Measurements from ENCODE around the gene FAM162B. TPM values are rescaled to one million over a fixed set of nuclear protein-coding genes. Genes with fewer than 3 reads are reported as not detected.
A peak's percentile ranks its signal among the peaks of the same experiment; 100 is the strongest.

Gene FAM162B
- not detected for total RNA-seq

DNA sequence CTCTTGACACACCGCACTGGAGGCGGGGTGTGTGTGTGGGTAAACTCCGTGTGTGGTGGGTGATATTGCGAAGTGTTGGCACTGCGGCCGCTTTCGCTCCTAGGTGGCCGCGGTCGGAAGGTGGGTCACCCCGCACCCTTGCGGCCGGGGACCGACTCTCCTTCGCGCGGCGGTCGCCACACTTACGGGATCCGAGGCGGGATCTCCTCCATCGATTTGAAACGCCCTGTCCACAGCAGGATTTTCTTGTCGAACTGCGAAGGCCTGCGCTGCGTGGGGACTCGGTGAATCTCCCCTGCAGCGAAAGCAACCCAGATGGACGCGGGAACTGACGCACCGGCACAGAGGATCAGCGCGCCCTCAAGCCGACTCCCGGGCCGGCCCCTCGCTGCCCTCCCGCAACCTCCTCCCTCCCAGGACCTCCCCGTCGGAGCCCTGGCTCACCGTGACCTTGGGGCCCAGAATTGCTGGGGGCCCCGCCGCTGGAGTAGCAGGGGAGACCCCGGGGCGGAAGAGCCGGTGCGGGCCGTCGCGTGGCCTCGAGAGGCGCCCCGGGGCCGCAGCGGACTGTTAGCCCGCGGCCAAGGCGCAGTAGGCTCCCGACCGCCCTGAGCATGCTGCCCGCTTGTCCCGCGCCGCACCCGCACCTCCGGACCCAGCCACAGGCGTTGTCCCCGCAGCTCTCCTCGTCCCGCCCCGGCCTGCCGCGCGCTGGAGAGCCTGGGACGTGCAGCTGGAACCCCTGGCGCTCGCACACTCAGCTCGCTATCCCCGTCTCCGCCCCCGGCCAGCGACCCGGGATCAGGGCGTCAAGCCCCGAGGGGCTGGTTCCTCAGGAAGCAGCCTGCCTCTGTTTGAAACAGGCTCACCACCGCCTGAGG, at the start of gene FAM162B:
TSS of gene FAM162B (minus strand) at position 759 of the 881 bp plus-strand sequence. CDS start at position 616, 143 bp downstream.
- H3K27ac Mint-ChIP-seq = no peak within 1 kb of the TSS
- H3K4me3 Mint-ChIP-seq = peak within 1 kb of the TSS; percentile 62
- peaks cover 48% of the 10 kb centered on the region for H3K27me3 Mint-ChIP-seq
- ATAC-seq (replicated peaks) = no peak
- H3K36me3 Mint-ChIP-seq (ENCODE audit: low read depth) = no peaks in the 10 kb centered on the region
- H3K9me3 Mint-ChIP-seq = no peaks in the 10 kb centered on the region
- H3K4me1 Mint-ChIP-seq = peaks cover 8% of the 10 kb centered on the region

GRCh38 chr6:116812051-116812650, 46.6 kb upstream of the FAM162B start:
- Mint-ChIP-seq H3K4me1 (no peaks in the 10 kb centered on the region), H3K27me3 (peaks cover 17% of the 10 kb centered on the region), H3K27ac (no peak overlapping the region), H3K4me3 (no peak overlapping the region), H3K9me3 (peaks cover 9% of the 10 kb centered on the region), H3K36me3 (ENCODE audit: low read depth) (no peaks in the 10 kb centered on the region)
- ATAC-seq (replicated peaks) = no peak

DNA sequence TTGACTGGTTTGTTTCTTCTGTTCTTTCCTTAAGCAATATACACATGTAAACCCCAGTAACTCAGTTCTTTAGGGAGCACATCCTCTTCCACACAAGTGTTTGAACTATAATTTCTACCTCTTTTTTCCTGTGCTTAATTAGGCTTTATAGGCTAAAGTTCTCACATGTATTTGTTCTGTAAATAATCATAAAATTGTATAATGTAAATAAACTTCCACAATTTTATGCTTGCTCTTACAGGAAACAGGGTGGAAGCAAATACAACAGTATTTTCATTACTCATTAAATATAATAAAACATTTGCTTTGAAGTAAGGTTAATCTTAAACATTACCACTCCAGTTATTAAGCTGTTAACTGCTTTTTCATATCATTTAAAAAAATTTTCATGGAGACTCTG, 36.5 kb upstream of the FAM162B start:
- no peak overlapping the region for H3K4me3 Mint-ChIP-seq
- H3K27me3 Mint-ChIP-seq = peaks cover 46% of the 10 kb centered on the region
- H3K9me3 Mint-ChIP-seq = no peaks in the 10 kb centered on the region
- H3K36me3 Mint-ChIP-seq (ENCODE audit: low read depth) = no peaks in the 10 kb centered on the region
- no peak overlapping the region for H3K27ac Mint-ChIP-seq
- ATAC-seq (replicated peaks) = no peak
- H3K4me1 Mint-ChIP-seq = no peaks in the 10 kb centered on the region

- Mint-ChIP-seq H3K4me1 (no peaks in the 10 kb centered on the region), H3K36me3 (ENCODE audit: low read depth) (no peaks in the 10 kb centered on the region), H3K27me3 (peaks cover 37% of the 10 kb centered on the region), H3K27ac (no peak overlapping the region), H3K9me3 (no peaks in the 10 kb centered on the region), H3K4me3 (no peak overlapping the region)
- no peak for ATAC-seq (replicated peaks)
Observed at GRCh38 chr6:116799945-116800344, 34.4 kb upstream of the FAM162B start.

GRCh38 chr6:116797585-116797984, 32.1 kb upstream of the FAM162B start:
- H3K27ac Mint-ChIP-seq = no peak overlapping the region
- no peaks in the 10 kb centered on the region for H3K36me3 Mint-ChIP-seq (ENCODE audit: low read depth)
- no peaks in the 10 kb centered on the region for H3K9me3 Mint-ChIP-seq
- no peak for ATAC-seq (replicated peaks)
- no peak overlapping the region for H3K4me3 Mint-ChIP-seq
- no peaks in the 10 kb centered on the region for H3K4me1 Mint-ChIP-seq
- H3K27me3 Mint-ChIP-seq = peaks cover 22% of the 10 kb centered on the region

GRCh38 chr6:116793224-116793623, 27.7 kb upstream of the FAM162B start:
- no peak for ATAC-seq (replicated peaks)
- Mint-ChIP-seq H3K36me3 (ENCODE audit: low read depth) (no peaks in the 10 kb centered on the region), H3K27me3 (peaks cover 8% of the 10 kb centered on the region), H3K4me1 (no peaks in the 10 kb centered on the region), H3K9me3 (no peaks in the 10 kb centered on the region), H3K4me3 (no peak overlapping the region), H3K27ac (no peak overlapping the region)

DNA sequence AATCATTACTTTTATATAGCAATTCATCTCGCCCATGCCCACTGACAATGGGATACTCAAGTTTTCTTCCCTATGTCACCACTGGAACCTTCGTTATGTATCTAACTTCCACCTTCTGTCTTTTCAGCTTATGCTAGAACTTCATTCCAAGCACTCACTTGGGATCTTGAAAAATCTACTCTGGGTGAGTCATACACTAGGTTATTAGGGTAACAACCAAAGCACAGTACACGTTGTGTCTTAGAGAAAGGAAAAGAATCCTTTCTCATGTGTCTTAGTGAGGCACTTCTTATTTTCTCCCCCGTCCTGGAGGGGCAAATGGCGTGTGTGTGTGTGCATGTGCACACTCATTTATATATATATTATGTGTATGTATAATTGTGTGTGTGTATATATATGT, 18.3 kb upstream of the FAM162B start:
- no peaks in the 10 kb centered on the region for H3K4me1 Mint-ChIP-seq
- no peaks in the 10 kb centered on the region for H3K36me3 Mint-ChIP-seq (ENCODE audit: low read depth)
- no peak for ATAC-seq (replicated peaks)
- no peaks in the 10 kb centered on the region for H3K9me3 Mint-ChIP-seq
- H3K27me3 Mint-ChIP-seq = peaks cover 17% of the 10 kb centered on the region
- H3K27ac Mint-ChIP-seq = no peak overlapping the region
- no peak overlapping the region for H3K4me3 Mint-ChIP-seq

GRCh38 chr6:116779573-116780164, 14.2 kb upstream of the FAM162B start:
- no peaks in the 10 kb centered on the region for H3K4me1 Mint-ChIP-seq
- H3K27me3 Mint-ChIP-seq = peaks cover 14% of the 10 kb centered on the region
- no peak overlapping the region for H3K4me3 Mint-ChIP-seq
- no peaks in the 10 kb centered on the region for H3K9me3 Mint-ChIP-seq
- H3K27ac Mint-ChIP-seq = no peak overlapping the region
- H3K36me3 Mint-ChIP-seq (ENCODE audit: low read depth) = no peaks in the 10 kb centered on the region
- no peak for ATAC-seq (replicated peaks)

- no peaks in the 10 kb centered on the region for H3K4me1 Mint-ChIP-seq
Observed at GRCh38 chr6:116773886-116774285, 8.4 kb upstream of the FAM162B start.

GRCh38 chr6:116772450-116772849, 6.9 kb upstream of the FAM162B start:
- Mint-ChIP-seq H3K27ac (no peak overlapping the region), H3K36me3 (ENCODE audit: low read depth) (no peaks in the 10 kb centered on the region), H3K9me3 (no peaks in the 10 kb centered on the region), H3K4me3 (no peak overlapping the region), H3K4me1 (no peaks in the 10 kb centered on the region), H3K27me3 (peaks cover 11% of the 10 kb centered on the region)
- ATAC-seq (replicated peaks) = no peak

More at GRCh38 chr6:116773886-116774285, 8.4 kb upstream of the FAM162B start:
- H3K36me3 Mint-ChIP-seq (ENCODE audit: low read depth) = no peaks in the 10 kb centered on the region
- no peak for ATAC-seq (replicated peaks)
- no peak overlapping the region for H3K27ac Mint-ChIP-seq
- H3K4me3 Mint-ChIP-seq = no peak overlapping the region
- H3K9me3 Mint-ChIP-seq = no peaks in the 10 kb centered on the region
- H3K27me3 Mint-ChIP-seq = peaks cover 11% of the 10 kb centered on the region

DNA sequence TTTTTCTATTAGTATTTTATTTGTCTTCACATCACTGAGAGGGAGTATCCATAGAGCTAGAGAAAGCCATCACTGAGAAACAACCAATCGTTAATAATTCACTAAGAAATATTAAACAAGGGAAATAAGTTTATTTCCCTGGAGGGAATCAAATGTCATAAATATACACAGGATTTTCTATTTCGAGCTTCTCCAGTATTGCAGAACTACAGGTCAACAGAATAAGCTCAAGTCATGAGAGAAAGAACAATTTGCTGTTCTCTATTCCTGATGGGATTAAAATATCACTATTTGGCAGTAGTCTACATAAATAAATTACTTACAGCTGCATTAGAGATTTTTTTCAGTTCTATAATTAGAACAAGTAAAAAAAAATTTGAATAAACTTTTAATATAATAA, 2.2 kb upstream of the FAM162B start:
- Mint-ChIP-seq H3K36me3 (ENCODE audit: low read depth) (no peaks in the 10 kb centered on the region), H3K27ac (no peak overlapping the region), H3K4me1 (peaks cover 8% of the 10 kb centered on the region), H3K27me3 (peaks cover 42% of the 10 kb centered on the region), H3K4me3 (no peak overlapping the region), H3K9me3 (no peaks in the 10 kb centered on the region)
- no peak for ATAC-seq (replicated peaks)

GRCh38 chr6:116766506-116767176, 1.1 kb upstream of the FAM162B start:
- H3K36me3 Mint-ChIP-seq (ENCODE audit: low read depth) = no peaks in the 10 kb centered on the region
- ATAC-seq (replicated peaks) = no peak
- peaks cover 47% of the 10 kb centered on the region for H3K27me3 Mint-ChIP-seq
- no peaks in the 10 kb centered on the region for H3K9me3 Mint-ChIP-seq
- H3K4me1 Mint-ChIP-seq = peaks cover 8% of the 10 kb centered on the region
- H3K27ac Mint-ChIP-seq = no peak overlapping the region
- peak overlapping the region; percentile 62 for H3K4me3 Mint-ChIP-seq

GRCh38 chr6:116764629-116764960, 924 bp downstream of the FAM162B start:
- peaks cover 8% of the 10 kb centered on the region for H3K4me1 Mint-ChIP-seq
- peak overlapping the region; percentile 28 for H3K4me3 Mint-ChIP-seq
- no peak overlapping the region for H3K27ac Mint-ChIP-seq
- no peaks in the 10 kb centered on the region for H3K36me3 Mint-ChIP-seq (ENCODE audit: low read depth)
- no peak for ATAC-seq (replicated peaks)
- peaks cover 49% of the 10 kb centered on the region for H3K27me3 Mint-ChIP-seq
- H3K9me3 Mint-ChIP-seq = no peaks in the 10 kb centered on the region

DNA sequence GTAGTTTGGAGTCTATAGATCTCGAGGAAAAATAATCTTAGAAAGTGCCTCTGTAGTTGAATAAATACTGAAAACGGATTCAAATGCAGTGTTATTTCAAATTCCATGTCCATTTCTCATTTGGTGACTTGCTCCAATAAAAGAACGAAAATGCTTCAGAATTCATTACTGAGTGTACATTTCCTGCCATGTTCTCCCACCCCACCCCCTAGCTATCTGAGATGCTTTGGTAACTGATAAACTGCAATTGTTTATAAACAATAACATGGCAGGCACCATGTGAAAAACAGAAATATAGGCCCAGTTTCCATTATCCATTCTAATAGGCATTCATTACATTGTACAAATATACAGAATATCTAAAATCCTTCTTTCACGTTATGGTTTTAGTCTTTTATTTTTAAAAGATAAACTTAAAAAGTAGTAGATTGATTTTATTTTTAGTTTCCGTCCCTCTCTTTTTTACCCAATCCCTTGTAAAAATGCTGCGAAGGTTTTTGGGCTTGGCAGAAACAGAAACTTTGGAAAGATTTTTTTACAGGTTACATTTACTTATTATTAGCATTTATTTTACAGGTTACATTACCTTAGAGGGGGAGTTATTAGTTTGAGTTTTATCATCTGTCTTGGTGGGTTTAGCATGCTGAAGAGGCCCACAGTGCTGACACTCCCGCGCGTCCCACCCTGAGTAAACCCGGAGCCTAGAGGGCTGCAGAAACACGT, 1.5 kb downstream of the FAM162B start:
- Mint-ChIP-seq H3K4me1 (peaks cover 8% of the 10 kb centered on the region), H3K4me3 (peak overlapping the region; percentile 28), H3K27me3 (peaks cover 51% of the 10 kb centered on the region), H3K9me3 (no peaks in the 10 kb centered on the region), H3K27ac (no peak overlapping the region), H3K36me3 (ENCODE audit: low read depth) (no peaks in the 10 kb centered on the region)
- no peak for ATAC-seq (replicated peaks)

All from activated T-helper 17 cell treated with anti-CD3 and anti-CD28 coated beads, Interleukin-2, amount 50 U/mL, for 72 hours (primary cell).